ENCODE data around the gene SAMM50.

SAMM50 gene

GRCh38 chr22:44029069-44029468 is 73.8 kb downstream of the SAMM50 start:
- no peak for DNase-seq (ENCODE audit: low spot score)

- no peak for DNase-seq (ENCODE audit: low spot score)
These were observed 74.9 kb downstream of the SAMM50 start for GRCh38 chr22:44030051-44030701.

DNA sequence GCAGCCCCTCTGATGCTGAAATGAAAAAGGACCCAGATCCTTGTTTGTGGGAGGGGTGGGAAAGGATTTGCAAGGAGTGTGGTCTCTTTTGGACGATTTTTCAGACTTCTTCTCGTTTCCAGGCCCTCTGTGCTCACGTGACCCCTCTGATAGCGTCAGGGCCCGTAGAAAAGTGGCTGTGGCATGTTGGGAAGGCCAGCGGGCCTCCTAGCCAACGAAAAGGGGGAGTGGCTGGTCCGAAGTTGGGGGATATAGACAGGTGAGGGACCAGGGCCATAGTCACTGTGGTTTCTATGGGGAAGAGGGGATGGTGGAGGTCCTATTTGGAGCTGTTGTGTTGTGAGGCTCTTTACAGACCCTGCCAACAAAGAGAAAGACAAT is 75.5 kb downstream of the SAMM50 start:
- DNase-seq (ENCODE audit: low spot score), result no peak

GRCh38 chr22:44031158-44031952 is 76.1 kb downstream of the SAMM50 start:
- no peak for DNase-seq (ENCODE audit: low spot score)

DNA sequence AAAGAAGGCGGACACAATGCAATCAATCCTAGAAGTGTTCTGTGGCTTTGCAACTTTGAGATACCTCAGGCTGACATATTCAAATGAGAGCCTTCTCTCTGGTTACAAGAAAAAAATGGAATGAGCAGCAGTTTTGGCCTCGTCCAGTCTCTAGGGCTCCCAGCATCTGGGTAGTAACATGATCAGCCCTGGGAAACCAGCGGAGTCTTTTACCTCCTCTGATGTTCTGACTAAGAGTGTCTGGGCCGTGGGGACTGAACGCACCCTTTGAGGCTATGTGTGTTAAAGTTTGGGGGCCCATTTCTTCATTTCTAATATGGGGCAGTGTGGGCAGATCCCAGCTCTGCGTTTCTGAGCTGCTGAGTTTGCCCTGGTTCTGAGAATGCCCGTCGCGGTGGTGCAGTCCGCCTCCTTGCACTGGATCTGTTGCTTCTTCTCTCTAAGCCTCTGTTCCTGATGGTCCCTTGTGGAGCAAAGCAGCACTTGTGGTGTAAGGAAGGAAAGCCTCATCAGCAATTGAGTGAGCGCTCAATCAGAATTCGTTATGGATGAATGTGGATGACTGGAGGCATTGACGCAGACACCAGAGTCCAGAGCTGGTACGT is 77.0 kb downstream of the SAMM50 start:
- no peak for DNase-seq (ENCODE audit: low spot score)

DNA sequence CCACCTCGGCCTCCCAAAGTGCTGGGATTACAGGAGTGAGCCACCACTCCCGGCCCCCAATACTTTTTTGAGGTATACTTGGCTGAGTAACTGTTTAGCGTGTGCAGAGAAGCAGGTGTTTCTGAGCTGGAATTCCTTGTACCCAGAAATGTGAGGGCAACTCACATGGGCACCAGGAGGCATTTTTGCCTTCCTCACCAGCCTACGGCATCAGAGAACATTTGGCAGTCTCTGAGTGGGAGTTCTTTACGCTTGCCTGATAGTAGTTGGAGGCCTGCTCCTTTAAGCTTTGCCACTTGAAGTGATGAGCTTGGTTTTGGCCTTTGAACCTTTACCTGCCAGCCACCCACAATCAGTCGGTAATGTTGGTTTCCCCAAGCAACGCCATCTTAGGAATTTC is 78.0 kb downstream of the SAMM50 start:
- no peak for DNase-seq (ENCODE audit: low spot score)

- no peak for DNase-seq (ENCODE audit: low spot score)
These were observed 78.5 kb downstream of the SAMM50 start for GRCh38 chr22:44033694-44034093.

- peak; percentile 93 for DNase-seq (ENCODE audit: low spot score)
These were observed 82.5 kb downstream of the SAMM50 start for GRCh38 chr22:44037519-44038375.

GRCh38 chr22:44039566-44040171 is 84.4 kb downstream of the SAMM50 start:
- no peak for DNase-seq (ENCODE audit: low spot score)

- no peak for DNase-seq (ENCODE audit: low spot score)
These were observed 87.3 kb downstream of the SAMM50 start for GRCh38 chr22:44042249-44043218.

DNA sequence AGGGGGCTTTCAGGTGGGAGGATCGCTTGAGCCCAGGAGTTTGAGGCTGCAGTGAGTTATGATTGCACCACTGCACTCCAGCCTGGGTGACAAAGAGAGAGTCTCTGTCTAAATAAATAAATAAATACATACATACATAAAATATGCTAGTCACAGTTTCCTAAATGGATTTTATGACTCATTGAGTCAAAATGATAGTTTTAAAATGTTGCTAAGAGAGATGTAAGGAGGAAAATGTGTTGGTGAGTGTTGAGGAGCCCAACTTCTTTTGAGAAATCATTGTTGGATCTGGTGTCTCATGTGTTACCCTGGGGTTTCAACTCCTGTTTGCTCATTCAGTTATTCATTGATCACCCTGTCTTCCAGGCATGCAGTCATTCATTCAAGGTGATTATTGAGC is 89.9 kb downstream of the SAMM50 start:
- no peak for DNase-seq (ENCODE audit: low spot score)

Measured in hepatic stellate cell (primary cell).